ENCODE measurements around the gene GNGT2. TPM values are rescaled to one million over a fixed set of nuclear protein-coding genes. Genes with fewer than 3 reads are reported as not detected.

The GNGT2 gene
- total RNA-seq, 1 donor from 2014 or later, result not detected

- Histone ChIP-seq H3F3A (ENCODE audit: low read depth) (no peaks in the 10 kb centered on the region), H3K79me2 (ENCODE audit: low read depth) (no peaks in the 10 kb centered on the region), H3K4me1 (no peaks in the 10 kb centered on the region), H2AFZ (replicated peaks) (no peak overlapping the region), H3K9me3 (ENCODE audit: low read depth) (no peaks in the 10 kb centered on the region), H3K27ac (no peak overlapping the region), H3K27me3 (no peaks in the 10 kb centered on the region), H4K20me1 (ENCODE audit: low read depth) (no peaks in the 10 kb centered on the region), H3K36me3 (no peaks in the 10 kb centered on the region), H3K4me3 (no peak overlapping the region), H3K4me2 (no peak overlapping the region), H3K9ac (no peak overlapping the region)
- Mint-ChIP-seq H3K9me3 (no peaks in the 10 kb centered on the region), H3K4me1 (no peaks in the 10 kb centered on the region), H3K4me3 (no peak overlapping the region), H3K27me3 (ENCODE audit: insufficient read depth, low read depth) (peaks cover 8% of the 10 kb centered on the region), H3K27ac (no peak overlapping the region), H3K36me3 (no peaks in the 10 kb centered on the region)
- no peak for DNase-seq (ENCODE audit: low spot score)
- TF ChIP-seq, protein P1, sequence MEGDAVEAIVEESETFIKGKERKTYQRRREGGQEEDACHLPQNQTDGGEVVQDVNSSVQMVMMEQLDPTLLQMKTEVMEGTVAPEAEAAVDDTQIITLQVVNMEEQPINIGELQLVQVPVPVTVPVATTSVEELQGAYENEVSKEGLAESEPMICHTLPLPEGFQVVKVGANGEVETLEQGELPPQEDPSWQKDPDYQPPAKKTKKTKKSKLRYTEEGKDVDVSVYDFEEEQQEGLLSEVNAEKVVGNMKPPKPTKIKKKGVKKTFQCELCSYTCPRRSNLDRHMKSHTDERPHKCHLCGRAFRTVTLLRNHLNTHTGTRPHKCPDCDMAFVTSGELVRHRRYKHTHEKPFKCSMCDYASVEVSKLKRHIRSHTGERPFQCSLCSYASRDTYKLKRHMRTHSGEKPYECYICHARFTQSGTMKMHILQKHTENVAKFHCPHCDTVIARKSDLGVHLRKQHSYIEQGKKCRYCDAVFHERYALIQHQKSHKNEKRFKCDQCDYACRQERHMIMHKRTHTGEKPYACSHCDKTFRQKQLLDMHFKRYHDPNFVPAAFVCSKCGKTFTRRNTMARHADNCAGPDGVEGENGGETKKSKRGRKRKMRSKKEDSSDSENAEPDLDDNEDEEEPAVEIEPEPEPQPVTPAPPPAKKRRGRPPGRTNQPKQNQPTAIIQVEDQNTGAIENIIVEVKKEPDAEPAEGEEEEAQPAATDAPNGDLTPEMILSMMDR (IDR thresholded peaks at IDR 0.05), result no peak
- TF ChIP-seq EZH2 (IDR thresholded peaks at IDR 0.05), result no peak
Observed at GRCh38 chr17:49249890-49250522, 39.6 kb upstream of the GNGT2 start.

DNA sequence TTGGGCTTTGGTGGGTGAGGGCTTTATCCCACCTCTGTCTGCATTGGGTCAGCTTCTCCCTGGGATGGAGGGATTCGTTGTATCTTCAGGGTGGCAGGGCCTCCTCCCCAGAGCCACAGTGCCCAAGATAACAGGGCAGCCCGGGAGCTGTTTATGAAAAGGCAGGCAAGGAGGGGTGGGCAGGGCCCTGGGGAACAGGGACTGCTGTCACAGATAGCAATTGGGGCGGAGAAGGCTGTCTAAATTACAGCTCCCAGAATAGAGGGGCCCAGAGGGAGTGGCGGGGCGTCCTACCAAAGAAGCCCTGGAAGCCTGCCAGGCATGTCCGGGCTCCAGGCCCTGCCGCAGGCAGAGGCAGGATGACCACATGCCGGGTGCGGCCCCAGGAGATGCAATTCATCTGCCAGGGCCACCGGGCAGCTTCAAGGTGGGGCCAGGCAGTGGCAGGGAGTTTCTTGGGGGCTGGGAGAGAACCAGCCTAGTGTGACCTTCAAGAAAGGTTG is 39.0 kb upstream of the GNGT2 start:
- Mint-ChIP-seq H3K4me3 (no peak overlapping the region), H3K9me3 (no peaks in the 10 kb centered on the region), H3K27ac (peak overlapping the region; percentile 74)

DNA sequence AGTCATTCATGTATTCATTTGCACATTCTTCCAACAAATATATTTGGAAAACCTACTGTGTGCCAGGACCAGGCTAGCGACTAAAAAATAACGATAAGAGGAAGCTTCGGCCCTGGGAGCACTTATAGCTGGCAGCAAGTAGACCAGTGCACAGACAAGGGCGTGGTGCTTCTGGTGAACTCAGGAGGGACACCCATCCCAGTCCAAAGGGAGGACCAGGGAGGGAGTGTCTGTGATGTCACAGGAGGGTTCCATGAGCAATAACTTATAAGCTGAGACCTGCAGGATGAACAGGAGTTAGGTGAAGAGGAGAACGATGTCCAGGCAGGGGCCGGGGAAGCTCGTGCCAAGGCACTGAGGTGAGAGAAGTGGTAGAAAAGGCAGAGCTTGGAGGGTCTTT is 37.6 kb upstream of the GNGT2 start:
- Histone ChIP-seq H3K27ac (no peak overlapping the region), H3K4me2 (no peak overlapping the region), H3K36me3 (no peaks in the 10 kb centered on the region), H3K27me3 (no peaks in the 10 kb centered on the region), H3K9ac (no peak overlapping the region), H3F3A (ENCODE audit: low read depth) (no peaks in the 10 kb centered on the region), H2AFZ (replicated peaks) (no peak overlapping the region), H4K20me1 (ENCODE audit: low read depth) (no peaks in the 10 kb centered on the region), H3K79me2 (ENCODE audit: low read depth) (no peaks in the 10 kb centered on the region), H3K4me1 (no peaks in the 10 kb centered on the region), H3K9me3 (ENCODE audit: low read depth) (no peaks in the 10 kb centered on the region), H3K4me3 (no peak overlapping the region)
- Mint-ChIP-seq H3K9me3 (no peaks in the 10 kb centered on the region), H3K4me1 (no peaks in the 10 kb centered on the region), H3K36me3 (no peaks in the 10 kb centered on the region), H3K4me3 (no peak overlapping the region), H3K27me3 (ENCODE audit: insufficient read depth, low read depth) (peaks cover 6% of the 10 kb centered on the region), H3K27ac (no peak overlapping the region)
- DNase-seq (ENCODE audit: low spot score), result no peak
- TF ChIP-seq, protein P1 (IDR thresholded peaks at IDR 0.05), result no peak
- TF ChIP-seq EZH2 (IDR thresholded peaks at IDR 0.05) (no peak), EZH2phosphoT487 (IDR thresholded peaks at IDR 0.05) (no peak)

More for the DNA sequence above, 39.0 kb upstream of the GNGT2 start:
- Histone ChIP-seq H2AFZ (replicated peaks) (no peak overlapping the region), H3F3A (ENCODE audit: low read depth) (no peaks in the 10 kb centered on the region), H3K9me3 (ENCODE audit: low read depth) (no peaks in the 10 kb centered on the region), H3K27ac (no peak overlapping the region), H3K9ac (no peak overlapping the region), H3K27me3 (no peaks in the 10 kb centered on the region), H3K36me3 (no peaks in the 10 kb centered on the region), H3K4me3 (no peak overlapping the region), H3K4me1 (no peaks in the 10 kb centered on the region), H3K79me2 (ENCODE audit: low read depth) (no peaks in the 10 kb centered on the region), H3K4me2 (no peak overlapping the region), H4K20me1 (ENCODE audit: low read depth) (no peaks in the 10 kb centered on the region)
- H3K4me1 Mint-ChIP-seq, result no peaks in the 10 kb centered on the region
- no peaks in the 10 kb centered on the region for H3K36me3 Mint-ChIP-seq
- DNase-seq (ENCODE audit: low spot score), result no peak
- H3K27me3 Mint-ChIP-seq (ENCODE audit: insufficient read depth, low read depth), result peaks cover 8% of the 10 kb centered on the region
- no peak for TF ChIP-seq EZH2 (IDR thresholded peaks at IDR 0.05)
- no peak for TF ChIP-seq EZH2phosphoT487 (IDR thresholded peaks at IDR 0.05)
- TF ChIP-seq, protein P1 (IDR thresholded peaks at IDR 0.05), result no peak

Data from neural progenitor cell (in vitro differentiated cells).